WTC11 (cell line): ENCODE data around the gene CRYBG3.

ENCODE experiments used
- CBFB ChIP-seq: sonication (generic); formaldehyde crosslinking; IDR thresholded peaks from 2 replicates; pipeline ENCODE4 v1.8.1; 2022; ENCODE audit warnings: mild to moderate bottlenecking, low read depth, missing genetic modification reagents
- FOXJ3 ChIP-seq: sonication (generic); formaldehyde crosslinking; IDR thresholded peaks from 2 replicates; pipeline ENCODE4 v1.9.0; 2021; ENCODE audit warnings: missing genetic modification reagents, mild to moderate bottlenecking, borderline replicate concordance
- FOXK1 ChIP-seq: sonication (generic); formaldehyde crosslinking; IDR thresholded peaks from 2 replicates; pipeline ENCODE4 v1.8.0; 2022; ENCODE audit warnings: mild to moderate bottlenecking, moderate library complexity, missing genetic modification reagents
- GRHL2 ChIP-seq: fragments of 250-450 bp; sonication (Bioruptor Pico); IDR thresholded peaks from 2 replicates; pipeline ENCODE4 v1.8.0; 2022; ENCODE audit warnings: mild to moderate bottlenecking, moderate library complexity; ENCODE audit not compliant: insufficient replicate concordance, severe bottlenecking
- NFYB ChIP-seq: sonication (generic); formaldehyde crosslinking; conservative IDR thresholded peaks from 2 replicates; pipeline ENCODE4 v1.8.0; 2022; ENCODE audit warnings: low read depth, missing genetic modification reagents
- SP1 ChIP-seq: sonication (generic); formaldehyde crosslinking; conservative IDR thresholded peaks from 2 replicates; pipeline ENCODE4 v1.8.1; 2022; ENCODE audit warnings: missing genetic modification reagents
- TEAD4 ChIP-seq: sonication (generic); formaldehyde crosslinking; IDR thresholded peaks from 2 replicates; pipeline ENCODE4 v1.8.0; 2022; ENCODE audit warnings: mild to moderate bottlenecking, missing genetic modification reagents
- TP53 ChIP-seq: sonication (generic); formaldehyde crosslinking; IDR thresholded peaks from 2 replicates; pipeline ENCODE4 v1.8.1; 2023; ENCODE audit warnings: mild to moderate bottlenecking, missing genetic modification reagents
- ZNF232 ChIP-seq: sonication (generic); formaldehyde crosslinking; IDR thresholded peaks from 2 replicates; pipeline ENCODE4 v1.8.0; 2022; ENCODE audit warnings: mild to moderate bottlenecking, missing genetic modification reagents
- TF ChIP-seq, protein P1 (sequence below): fragments of 200-600 bp; IDR thresholded peaks from 2 replicates; pipeline ENCODE4 v1.8.0; 2022; ENCODE audit warnings: antibody characterized with exemption
- TF ChIP-seq, protein P2 (sequence below): fragments of 250-450 bp; sonication (Bioruptor Pico); conservative IDR thresholded peaks from 2 replicates; pipeline ENCODE4 v1.9.0; 2021; ENCODE audit warnings: mild to moderate bottlenecking

DNA sequence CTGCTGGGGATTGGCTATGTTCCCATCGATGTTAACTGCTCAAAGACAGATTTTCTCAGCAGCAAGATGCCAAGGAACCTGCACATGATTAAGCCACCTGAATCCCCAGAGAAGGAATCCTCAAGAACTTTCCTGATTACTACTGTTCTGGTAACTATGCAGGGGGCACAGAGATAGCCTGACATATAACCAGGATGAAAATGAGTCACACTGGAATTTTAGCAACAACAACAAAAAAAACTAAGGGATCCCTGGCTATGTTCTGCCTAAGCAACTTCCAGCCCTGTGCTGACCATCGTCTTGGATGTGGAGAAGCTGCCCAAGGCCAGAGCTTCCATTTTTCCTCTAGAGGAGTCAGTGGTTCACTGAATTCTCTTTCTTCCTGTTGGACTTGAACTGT is 136.6 kb downstream of the CRYBG3 start:
- TF ChIP-seq, protein P1, sequence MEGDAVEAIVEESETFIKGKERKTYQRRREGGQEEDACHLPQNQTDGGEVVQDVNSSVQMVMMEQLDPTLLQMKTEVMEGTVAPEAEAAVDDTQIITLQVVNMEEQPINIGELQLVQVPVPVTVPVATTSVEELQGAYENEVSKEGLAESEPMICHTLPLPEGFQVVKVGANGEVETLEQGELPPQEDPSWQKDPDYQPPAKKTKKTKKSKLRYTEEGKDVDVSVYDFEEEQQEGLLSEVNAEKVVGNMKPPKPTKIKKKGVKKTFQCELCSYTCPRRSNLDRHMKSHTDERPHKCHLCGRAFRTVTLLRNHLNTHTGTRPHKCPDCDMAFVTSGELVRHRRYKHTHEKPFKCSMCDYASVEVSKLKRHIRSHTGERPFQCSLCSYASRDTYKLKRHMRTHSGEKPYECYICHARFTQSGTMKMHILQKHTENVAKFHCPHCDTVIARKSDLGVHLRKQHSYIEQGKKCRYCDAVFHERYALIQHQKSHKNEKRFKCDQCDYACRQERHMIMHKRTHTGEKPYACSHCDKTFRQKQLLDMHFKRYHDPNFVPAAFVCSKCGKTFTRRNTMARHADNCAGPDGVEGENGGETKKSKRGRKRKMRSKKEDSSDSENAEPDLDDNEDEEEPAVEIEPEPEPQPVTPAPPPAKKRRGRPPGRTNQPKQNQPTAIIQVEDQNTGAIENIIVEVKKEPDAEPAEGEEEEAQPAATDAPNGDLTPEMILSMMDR, result no peak
- TF ChIP-seq TEAD4 (CRISPR knock-in tag) (no peak), FOXJ3 (no peak), FOXK1 (no peak), ZNF232 (no peak), GRHL2 (CRISPR knock-in tag) (no peak), CBFB (CRISPR knock-in tag) (no peak), SP1 (CRISPR knock-in tag) (no peak), NFYB (no peak), TP53 (no peak)
- TF ChIP-seq, protein P2, sequence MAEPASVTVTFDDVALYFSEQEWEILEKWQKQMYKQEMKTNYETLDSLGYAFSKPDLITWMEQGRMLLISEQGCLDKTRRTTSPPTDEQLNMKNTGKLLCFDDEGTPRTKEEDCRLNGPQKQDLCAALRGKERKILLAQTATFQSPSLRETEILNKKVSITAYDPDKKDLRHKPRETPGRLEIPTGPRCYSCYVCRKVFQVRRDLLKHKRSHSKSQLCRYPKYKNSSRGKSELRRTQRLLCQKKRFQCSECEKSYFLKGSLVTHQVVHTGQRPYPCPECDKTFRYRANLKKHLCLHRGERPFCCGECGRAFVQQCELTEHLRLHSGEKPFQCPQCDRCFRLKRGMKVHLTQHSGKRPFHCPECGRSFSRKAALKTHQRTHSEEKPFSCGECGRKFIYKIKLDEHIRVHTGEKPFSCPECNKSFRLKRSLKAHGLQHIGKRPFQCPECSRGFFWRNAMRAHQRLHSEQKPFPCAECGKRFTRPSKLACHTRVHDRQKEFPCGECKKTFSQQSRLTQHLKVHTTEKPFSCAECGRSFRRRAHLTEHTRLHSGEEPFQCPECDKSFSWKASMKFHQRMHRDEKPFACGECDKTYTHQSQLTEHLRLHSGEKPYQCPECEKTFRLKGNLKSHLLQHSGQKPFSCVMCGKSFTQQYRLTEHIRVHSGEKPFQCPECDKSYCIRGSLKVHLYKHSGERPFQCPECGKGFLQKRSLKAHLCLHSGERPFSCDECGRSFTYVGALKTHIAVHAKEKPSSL (CRISPR knock-in tag), result no peak
